HFF-Myc (cell line): ENCODE data around the gene ACACB.

Experiments
- DNase-seq: peaks from one replicate; pipeline ENCODE4 v3.0.0-alpha.2; 2011; ENCODE audit warnings: low read depth; ENCODE audit errors: extremely low read depth
- H3K4me3 ChIP-seq: replicated peaks from 2 replicates; pipeline ENCODE4 v1.5.1; 2011; ENCODE audit warnings: low read depth, mild to moderate bottlenecking, control low read depth, low read length
- CTCF ChIP-seq: IDR thresholded peaks from 2 replicates; pipeline ENCODE4 v1.5.1; 2012; ENCODE audit warnings: mild to moderate bottlenecking, low read depth, low read length, control low read depth; ENCODE audit errors: missing control alignments

The ACACB gene

GRCh38 chr12:109192358-109192757 lies 76.0 kb downstream of the ACACB start:
- no peak overlapping the region for H3K4me3 ChIP-seq
- TF ChIP-seq CTCF: no peak
- DNase-seq: no peak

GRCh38 chr12:109193896-109194295 lies 77.5 kb downstream of the ACACB start:
- H3K4me3 ChIP-seq: no peak overlapping the region
- no peak for DNase-seq
- no peak for TF ChIP-seq CTCF

- no peak overlapping the region for H3K4me3 ChIP-seq
- no peak for TF ChIP-seq CTCF
- no peak for DNase-seq
Measured at GRCh38 chr12:109196332-109196731, 79.9 kb downstream of the ACACB start.

GRCh38 chr12:109197327-109197726 lies 80.9 kb downstream of the ACACB start:
- H3K4me3 ChIP-seq: no peak overlapping the region
- TF ChIP-seq CTCF: no peak

GRCh38 chr12:109199324-109199723 lies 82.9 kb downstream of the ACACB start:
- no peak for TF ChIP-seq CTCF
- DNase-seq: no peak
- no peak overlapping the region for H3K4me3 ChIP-seq

More at GRCh38 chr12:109197327-109197726, 80.9 kb downstream of the ACACB start:
- no peak for DNase-seq

- no peak overlapping the region for H3K4me3 ChIP-seq
- DNase-seq: no peak
- TF ChIP-seq CTCF: no peak
Measured at GRCh38 chr12:109200825-109201495, 84.6 kb downstream of the ACACB start.

GRCh38 chr12:109201496-109201885 lies 85.1 kb downstream of the ACACB start:
- no peak for TF ChIP-seq CTCF
- no peak for DNase-seq
- H3K4me3 ChIP-seq: no peak overlapping the region
